NCI-H1105 treated with DMSO at 0.1 percent for 48 hours (cell line): ENCODE data around the gene CUBN.
"Not testable (repeated sequence)": the region's sequence is repeated elsewhere in the genome, so short reads cannot be mapped to it uniquely, and the experiment has no call there.

Source experiments
- DNase-seq: peaks from one replicate; lab custom pipeline; 2025; lab: John Stamatoyannopoulos, UW

CUBN gene

GRCh38 chr10:17140386-17140761 is 10.8 kb upstream of the CUBN start:
- DNase-seq = no peak

- peak; percentile 15 for DNase-seq
Measured at GRCh38 chr10:17138460-17139042, 8.9 kb upstream of the CUBN start.

DNA sequence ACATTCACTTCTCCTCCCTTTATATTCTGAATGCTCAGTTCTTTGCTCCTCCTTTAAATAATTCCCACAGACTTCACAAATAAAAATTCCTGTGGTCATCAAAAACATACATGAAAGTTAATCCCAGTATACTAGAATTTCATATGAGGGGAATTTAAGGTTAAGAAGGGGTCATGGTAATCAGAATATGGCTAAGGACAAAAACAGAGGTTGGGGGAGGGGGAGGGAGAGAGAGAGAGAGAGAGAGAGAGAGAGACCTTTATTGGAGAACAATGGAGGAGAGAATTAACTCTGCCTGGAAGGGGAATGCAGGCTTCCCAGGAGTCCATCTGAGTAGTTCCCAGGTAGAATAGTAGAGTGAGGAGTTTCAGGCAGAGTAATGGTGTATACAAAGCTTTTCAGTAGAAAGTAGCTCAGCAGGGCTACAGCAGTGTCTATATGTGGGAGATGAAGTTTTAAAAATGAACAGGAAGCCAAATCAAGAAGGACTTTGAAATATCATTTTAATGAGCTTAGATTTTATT is 5.2 kb upstream of the CUBN start:
- no peak for DNase-seq

DNA sequence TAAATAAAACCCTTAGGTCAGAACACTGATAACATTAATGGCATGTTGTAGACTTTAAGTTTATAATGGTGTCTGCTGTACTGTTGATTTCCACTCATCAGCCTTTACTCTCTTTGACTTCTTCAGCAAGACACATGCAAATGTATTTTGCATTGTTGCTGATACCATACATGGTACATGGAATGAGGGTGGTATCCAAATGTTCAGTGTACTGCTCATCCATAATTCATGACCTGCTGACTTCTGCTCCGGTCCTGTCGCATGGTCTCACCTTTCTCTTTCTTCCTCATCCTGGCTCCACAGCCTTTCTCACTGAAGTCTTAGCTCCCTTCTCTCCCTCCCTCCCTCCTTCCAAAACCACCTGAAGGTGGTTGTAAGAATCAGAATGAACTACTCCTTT is 4.7 kb upstream of the CUBN start:
- no peak for DNase-seq

DNA sequence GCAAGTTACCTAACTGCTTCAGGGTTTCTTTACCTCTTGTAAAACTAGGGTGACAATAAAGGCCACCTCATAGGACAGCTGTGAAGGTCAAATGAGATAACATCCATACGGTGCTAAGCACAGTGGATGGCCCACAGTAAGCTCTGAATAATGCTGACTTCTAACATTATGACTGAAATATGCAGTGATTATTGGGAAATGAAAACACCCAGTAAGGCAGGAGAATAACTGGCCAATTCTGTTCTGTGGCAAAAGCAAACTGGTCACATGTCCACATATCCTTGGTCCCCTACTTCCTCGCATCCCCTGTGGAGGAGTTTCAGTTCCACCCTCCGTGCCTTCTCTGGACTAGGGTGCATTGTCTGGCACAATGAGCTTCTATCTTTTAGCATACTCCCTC is 1.4 kb downstream of the CUBN start:
- no peak for DNase-seq

GRCh38 chr10:17126327-17126726 is 3.3 kb downstream of the CUBN start:
- no peak for DNase-seq

DNA sequence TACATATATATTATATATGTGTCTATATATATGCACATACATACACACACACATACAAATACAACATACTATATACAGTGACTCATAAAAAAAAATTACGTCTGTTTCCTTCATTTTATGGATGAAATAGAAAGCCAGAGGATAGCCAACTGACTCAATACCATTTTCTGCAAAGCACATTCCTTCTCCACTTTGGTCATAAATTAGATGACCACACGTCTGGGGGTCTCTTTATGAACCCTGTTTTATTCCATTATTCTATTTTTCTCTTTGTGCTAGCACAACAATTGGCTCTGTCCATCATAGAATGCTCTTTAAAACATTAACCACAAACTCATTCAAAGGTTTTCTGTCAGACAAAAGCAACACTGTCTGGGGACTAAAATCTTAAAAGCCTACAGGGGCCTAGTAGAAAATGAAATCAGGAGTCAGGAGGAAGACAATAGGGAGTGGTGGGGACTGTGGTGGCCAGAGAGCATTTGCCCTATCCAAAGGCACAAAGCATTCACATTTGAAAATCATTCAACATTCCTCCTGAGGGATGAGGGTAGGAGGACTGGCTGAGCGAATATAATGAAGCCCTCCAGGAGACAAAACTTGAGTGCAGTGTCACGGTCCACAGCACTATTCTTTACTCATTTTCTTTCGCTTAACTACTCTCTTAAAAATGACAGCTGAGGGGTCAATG is 4.3 kb downstream of the CUBN start:
- no peak for DNase-seq

- DNase-seq = no peak
Measured at GRCh38 chr10:17123961-17124360, 5.7 kb downstream of the CUBN start.

DNA sequence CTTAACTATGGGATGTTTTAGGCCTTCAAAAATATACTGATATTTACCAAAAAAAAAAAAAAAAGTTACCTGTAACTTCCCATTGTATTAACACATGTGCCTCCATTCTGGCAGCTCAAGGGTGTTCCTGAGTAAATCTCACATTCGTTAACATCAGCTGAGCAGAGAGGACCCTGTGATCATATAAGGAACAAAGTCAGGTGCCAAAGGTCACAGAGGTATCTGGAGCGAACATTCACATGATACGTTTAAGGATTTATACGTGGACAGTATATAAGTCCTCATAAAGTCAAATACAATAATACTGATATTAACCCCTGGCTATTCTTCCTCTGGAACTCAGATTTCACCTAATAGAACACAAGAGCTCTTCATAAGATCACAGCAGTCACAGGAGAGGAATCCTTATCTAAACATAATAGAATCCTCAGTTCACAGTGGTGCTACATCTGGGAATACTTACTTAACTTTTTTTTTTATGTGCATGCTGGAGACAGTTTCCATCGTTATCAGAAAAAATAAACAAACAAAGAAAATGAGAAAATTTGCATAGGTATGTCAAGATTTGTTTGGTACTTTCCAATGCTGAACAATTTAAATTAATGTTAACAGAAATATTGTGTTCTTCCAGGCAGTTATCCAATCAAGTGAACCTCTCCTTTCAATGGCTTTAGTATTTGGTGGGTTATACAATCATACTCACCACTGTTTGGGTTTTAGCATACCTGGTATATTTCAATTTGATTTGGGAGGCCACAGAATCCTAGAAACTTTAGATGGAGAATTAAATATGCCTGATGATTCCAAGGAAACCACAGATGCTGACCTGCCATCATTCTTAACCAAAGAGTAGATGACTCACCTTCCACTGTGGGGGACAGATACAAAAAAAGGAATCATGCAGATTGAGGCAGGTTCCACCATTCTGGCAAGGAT is 6.6 kb downstream of the CUBN start:
- DNase-seq = no peak

DNA sequence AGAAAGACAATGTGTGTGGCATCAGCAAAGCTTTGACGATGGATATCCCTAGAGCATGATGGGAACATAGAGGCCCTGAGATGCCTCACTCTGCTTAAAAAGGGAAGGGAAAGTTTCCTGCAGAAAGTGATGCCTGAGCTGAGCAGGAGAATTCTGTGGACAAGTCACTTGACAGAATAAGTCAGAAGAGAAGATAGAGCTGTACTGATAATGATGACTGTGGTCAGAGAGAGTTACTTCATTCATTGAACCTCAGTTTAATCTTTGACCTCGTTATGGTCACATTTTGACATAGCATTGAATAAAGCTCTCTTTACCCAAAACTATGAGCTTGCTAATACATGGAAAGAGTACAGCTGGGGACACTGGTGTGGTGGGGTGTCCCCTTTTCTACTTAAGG is 7.6 kb downstream of the CUBN start:
- no peak for DNase-seq

- DNase-seq = no peak
Measured at GRCh38 chr10:17120694-17121093, 8.9 kb downstream of the CUBN start.

DNA sequence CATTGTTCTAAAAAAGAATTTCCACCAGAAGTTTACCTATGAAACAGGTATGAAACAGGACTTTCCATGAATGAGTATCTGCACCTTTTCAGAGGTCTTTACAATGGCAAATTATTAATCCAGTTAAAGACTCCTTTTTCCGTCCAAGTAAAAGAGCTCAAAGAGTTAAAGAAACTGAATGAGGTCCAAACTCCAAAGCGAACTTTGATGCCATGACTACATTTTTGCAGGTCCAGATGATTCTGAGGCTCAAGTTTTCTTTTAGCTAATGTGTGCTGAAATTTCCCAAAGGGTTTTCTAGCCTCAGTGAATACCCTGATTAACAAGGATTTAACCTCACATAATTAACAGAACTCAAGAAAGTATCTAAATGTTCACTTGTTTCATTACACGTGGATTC is 9.8 kb downstream of the CUBN start:
- DNase-seq = no peak

DNA sequence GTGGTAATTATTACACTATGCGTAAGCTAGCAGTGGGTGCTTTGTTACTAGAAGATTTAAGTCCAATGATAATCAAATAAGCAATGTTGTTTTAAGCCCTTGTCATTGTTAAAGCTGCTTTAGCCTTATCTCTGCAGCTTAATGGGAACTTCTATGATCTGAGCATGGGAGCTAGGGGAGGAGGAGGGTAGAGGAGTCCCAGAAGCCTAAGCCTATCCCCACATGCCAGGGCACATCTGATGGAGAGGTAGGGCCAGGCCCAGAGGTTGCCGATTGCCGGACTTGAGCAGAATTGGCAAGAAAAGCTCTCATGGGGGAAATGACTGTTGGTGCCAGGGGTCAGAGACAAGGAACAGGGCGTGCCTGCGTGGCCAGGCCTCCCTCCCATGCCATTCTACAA is 13.4 kb downstream of the CUBN start:
- DNase-seq = no peak

- no peak for DNase-seq
Measured at GRCh38 chr10:17115683-17116082, 13.9 kb downstream of the CUBN start.

- not testable (repeated sequence) for DNase-seq
Measured at GRCh38 chr10:17114878-17115444, 14.7 kb downstream of the CUBN start.

GRCh38 chr10:17113889-17114540 is 15.6 kb downstream of the CUBN start:
- DNase-seq = peak; percentile 0

- no peak for DNase-seq
Measured at GRCh38 chr10:17113346-17113745, 16.3 kb downstream of the CUBN start.

GRCh38 chr10:17112566-17112965 is 17.0 kb downstream of the CUBN start:
- no peak for DNase-seq

- DNase-seq = no peak
Measured at GRCh38 chr10:17109475-17110207, 20.0 kb downstream of the CUBN start.

GRCh38 chr10:17109046-17109445 is 20.6 kb downstream of the CUBN start:
- no peak for DNase-seq

- no peak for DNase-seq
Measured at GRCh38 chr10:17106991-17107390, 22.6 kb downstream of the CUBN start.
